Hepatocyte (in vitro differentiated cells): ENCODE data around the gene HECTD4.

Experiments used
- CTCF ChIP-seq: fragments of 200-600 bp; sonication (generic); IDR thresholded peaks from 2 replicates; pipeline ENCODE4 v1.5.1; 2016; ENCODE audit warnings: antibody characterized with exemption, mild to moderate bottlenecking; ENCODE audit not compliant: poor library complexity
- EZH2 ChIP-seq: fragments of 200-600 bp; sonication (generic); IDR thresholded peaks from 2 replicates; pipeline ENCODE4 v1.6.1; 2016; ENCODE audit warnings: antibody characterized with exemption, mild to moderate bottlenecking, borderline replicate concordance
- EZH2phosphoT487 ChIP-seq: fragments of 200-600 bp; sonication (generic); IDR thresholded peaks from one replicate; pipeline ENCODE4 v1.6.1; 2018; ENCODE audit warnings: antibody characterized with exemption, mild to moderate bottlenecking, low read depth, moderate library complexity; ENCODE audit not compliant: unreplicated experiment, severe bottlenecking

GRCh38 chr12:112381883-112382796 lies at the start of gene HECTD4:
- TF ChIP-seq CTCF (no peak), EZH2phosphoT487 (no peak), EZH2 (no peak)
